ENCODE results near the gene FASN. TPM values are rescaled to one million over a fixed set of nuclear protein-coding genes. Genes with fewer than 3 reads are reported as not detected.

FASN gene
- total and polyA plus RNA-seq, 2 donors (not counting 3 experiments of a cell fraction or from before 2014, with no cell fraction given): 101 to 360 TPM

- H3K9me3 ChIP-seq (replicated peaks; ENCODE audit: control insufficient read depth, insufficient read depth, low read length): no peaks in the 10 kb centered on the region
- peak overlapping the region; percentile 27 to 78 (median 54) for H3K4me3 ChIP-seq (replicated peaks in 1 of 3; ENCODE audit: insufficient read depth in 1 of 3, low read depth in 1 of 3, low read length in 3 of 3)
- H3K36me3 ChIP-seq (ENCODE audit: control insufficient read depth in 2 of 2, extremely low read depth in 1 of 2, insufficient read depth in 2 of 2, low read length in 2 of 2): peaks cover 15 to 20% of the 10 kb centered on the region in 2 experiments
- H3K27me3 ChIP-seq (ENCODE audit: control insufficient read depth in 2 of 2, insufficient read depth in 2 of 2, low read length in 2 of 2): no peaks in the 10 kb centered on the region
- ChIA-PET POLR2A (interaction anchor here (2.2 kb wide), 1 partner anchor 9 kb away, joined by 9 read pairs; no protein-coding TSS in a partner anchor), CTCF (interaction anchor here (1.3 to 1.8 kb wide), 3 partner anchors 15 to 67 kb away, joined by 4 to 15 read pairs (median 6); partner anchors contain the start of genes DCXR and RAC3)
- H2AFZ ChIP-seq (ENCODE audit: low read depth, low read length): no peak overlapping the region
- H3K9me1 ChIP-seq (replicated peaks; ENCODE audit: control insufficient read depth, extremely low read depth, insufficient read depth, low read length): no peaks in the 10 kb centered on the region
- BruUV-seq (replicated peaks): no TSS peak
- peak; percentile 47 for DNase-seq (ENCODE audit: low read depth, low spot score)
- peak overlapping the region; percentile 61 for H3K27ac ChIP-seq (ENCODE audit: insufficient read depth, low read depth, low read length)
- FAIRE-seq: peak; percentile 55
- TF ChIP-seq MYC (IDR thresholded peaks at IDR 0.05; ENCODE audit: low read depth, low read length) (no peak), POLR2A (IDR thresholded peaks at IDR 0.05; ENCODE audit: low read depth, low read length) (peak; percentile 52), FOS (IDR thresholded peaks at IDR 0.05; ENCODE audit: borderline replicate concordance, insufficient read depth, low read length) (no peak), GATA2 (IDR thresholded peaks at IDR 0.05; ENCODE audit: insufficient read depth, insufficient read length, low read depth, low read length) (no peak), JUN (IDR thresholded peaks at IDR 0.05; ENCODE audit: borderline replicate concordance, insufficient read depth, insufficient read length, low read depth) (no peak), CTCF (IDR thresholded peaks at IDR 0.05; ENCODE audit: extremely low read depth in 1 of 2, insufficient read depth in 1 of 2, low read depth in 1 of 2, low read length in 2 of 2) (no peak), POLR2AphosphoS5 (IDR thresholded peaks at IDR 0.05; ENCODE audit: insufficient read depth, low read depth, low read length) (peak; percentile 48), EZH2 (IDR thresholded peaks at IDR 0.05; ENCODE audit: borderline replicate concordance, low read depth, low read length, severe bottlenecking) (no peak), MAX (IDR thresholded peaks at IDR 0.05; ENCODE audit: insufficient read depth, insufficient read length) (no peak)
- peak overlapping the region; percentile 81 for H3K9ac ChIP-seq (replicated peaks; ENCODE audit: extremely low read depth, insufficient read depth, low read length)
- H3K4me1 ChIP-seq (ENCODE audit: control insufficient read depth, extremely low read depth, insufficient read depth, low read length): peaks cover 20% of the 10 kb centered on the region
- H4K20me1 ChIP-seq (replicated peaks; ENCODE audit: control insufficient read depth, extremely low read depth, insufficient read depth, low read length): no peaks in the 10 kb centered on the region
- H3K79me2 ChIP-seq (ENCODE audit: control insufficient read depth, insufficient read depth, low read length): peaks cover 49% of the 10 kb centered on the region
- dilution Hi-C loops (cut with MboI; ENCODE audit: extremely low pct_ligation_motif_present, low sequenced_read_pairs) (no loop called here), intact Hi-C loops (cut with micrococcal nuclease) (loop anchor here (5.0 kb wide), 2 partner anchors 120 to 130 kb away; partner anchors contain the start of genes ASPSCR1 and SLC16A3)
- H3K4me2 ChIP-seq (ENCODE audit: insufficient read depth, low read length): peak overlapping the region; percentile 26
These were observed 685 bp downstream of the FASN start for GRCh38 chr17:82097184-82097918.
